Loucy (cell line): ENCODE measurements around the gene MOB3B.
A peak's percentile ranks its signal among the peaks of the same experiment; 100 is the strongest.

Experiments
- H2AFZ ChIP-seq: fragments of 200-600 bp; sonication (generic); 2 replicates; pipeline ENCODE4 v1.6.0; 2016; ENCODE audit warnings: antibody characterized with exemption, mild to moderate bottlenecking, low read length, moderate library complexity
- H3F3A ChIP-seq: fragments of 200-600 bp; 2 replicates; pipeline ENCODE4 v1.6.0; 2016; ENCODE audit warnings: antibody characterized with exemption, low read depth, mild to moderate bottlenecking
- H3K27me3 ChIP-seq: fragments of 200-600 bp; sonication (generic); 2 replicates; pipeline ENCODE4 v1.6.1; 2014; ENCODE audit warnings: low read length, mild to moderate bottlenecking; ENCODE audit not compliant: insufficient read depth, poor library complexity, severe bottlenecking
- H3K36me3 ChIP-seq: fragments of 200-600 bp; sonication (generic); 2 replicates; pipeline ENCODE4 v1.6.1; 2016; ENCODE audit warnings: low read length; ENCODE audit not compliant: insufficient read depth
- H3K4me1 ChIP-seq: fragments of 200-600 bp; sonication (generic); 2 replicates; pipeline ENCODE4 v1.5.1; 2014; ENCODE audit warnings: low read length, mild to moderate bottlenecking; ENCODE audit not compliant: insufficient read depth, poor library complexity, severe bottlenecking
- H3K4me2 ChIP-seq: fragments of 200-600 bp; sonication (generic); 2 replicates; pipeline ENCODE4 v1.6.0; 2014; ENCODE audit warnings: antibody characterized with exemption, low read length, low read depth, mild to moderate bottlenecking; ENCODE audit not compliant: poor library complexity, severe bottlenecking
- H3K4me3 ChIP-seq: fragments of 200-600 bp; sonication (generic); 2 replicates; pipeline ENCODE4 v1.5.1; 2014; ENCODE audit warnings: low read length, mild to moderate bottlenecking, mixed read lengths; ENCODE audit not compliant: poor library complexity, severe bottlenecking
- H3K79me2 ChIP-seq: fragments of 200-600 bp; sonication (generic); 2 replicates; pipeline ENCODE4 v1.6.1; 2014; ENCODE audit warnings: low read length; ENCODE audit not compliant: insufficient read depth
- H3K9ac ChIP-seq: fragments of 200-600 bp; sonication (generic); 2 replicates; pipeline ENCODE4 v1.6.0; 2014; ENCODE audit warnings: mild to moderate bottlenecking, low read depth, low read length, moderate library complexity; ENCODE audit not compliant: poor library complexity, severe bottlenecking
- H3K9me2 ChIP-seq: fragments of 200-600 bp; sonication (generic); replicated peaks from 2 replicates; pipeline ENCODE4 v1.6.1; 2016; ENCODE audit warnings: low read depth, low read length, mixed read lengths
- H3K9me3 ChIP-seq: fragments of 200-600 bp; sonication (generic); 2 replicates; pipeline ENCODE4 v1.6.1; 2014; ENCODE audit warnings: mild to moderate bottlenecking, antibody characterized with exemption, low read length, low read depth; ENCODE audit not compliant: insufficient read depth
- H4K20me1 ChIP-seq: fragments of 200-600 bp; sonication (generic); 2 replicates; pipeline ENCODE4 v1.6.0; 2014; ENCODE audit warnings: antibody characterized with exemption, low read length, mild to moderate bottlenecking; ENCODE audit not compliant: insufficient read depth, poor library complexity, severe bottlenecking
- EZH2phosphoT487 ChIP-seq: fragments of 200-600 bp; IDR thresholded peaks from 2 replicates; pipeline ENCODE4 v1.6.1; 2018; ENCODE audit warnings: antibody characterized with exemption, mild to moderate bottlenecking, moderate library complexity, borderline replicate concordance
- TF ChIP-seq, protein P1 (sequence below): fragments of 200-600 bp; sonication (generic); conservative IDR thresholded peaks from 2 replicates; pipeline ENCODE4 v1.5.1; 2014; ENCODE audit warnings: mild to moderate bottlenecking, antibody characterized with exemption, low read length

The MOB3B gene

DNA sequence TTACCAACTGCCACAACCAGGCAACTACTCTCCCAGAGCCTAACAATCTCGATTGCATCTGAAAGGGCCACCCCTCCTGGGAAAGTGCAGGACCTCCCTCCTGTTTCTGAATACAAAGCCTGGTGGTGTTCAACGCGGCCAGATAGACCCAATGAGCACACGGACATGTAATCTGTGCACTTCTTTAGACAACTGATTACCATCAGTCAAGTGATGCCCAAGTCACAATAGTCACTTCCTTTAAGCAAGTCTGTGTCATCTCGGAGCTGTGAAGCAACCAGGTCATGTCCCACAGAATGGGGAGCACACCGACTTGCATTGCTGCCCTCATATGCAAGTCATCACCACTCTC, 42.9 kb upstream of the MOB3B start:
- Histone ChIP-seq H3K4me3 (peak overlapping the region; percentile 83), H3K9ac (peak overlapping the region; percentile 79), H3K9me3 (no peaks in the 10 kb centered on the region), H3K79me2 (peaks cover 4% of the 10 kb centered on the region), H3K4me2 (peak overlapping the region; percentile 72), H3K9me2 (no peaks in the 10 kb centered on the region), H3F3A (no peaks in the 10 kb centered on the region), H4K20me1 (no peaks in the 10 kb centered on the region), H2AFZ (peak overlapping the region; percentile 98), H3K27me3 (no peaks in the 10 kb centered on the region), H3K36me3 (no peaks in the 10 kb centered on the region), H3K4me1 (peaks cover 15% of the 10 kb centered on the region)
- TF ChIP-seq, protein P1, sequence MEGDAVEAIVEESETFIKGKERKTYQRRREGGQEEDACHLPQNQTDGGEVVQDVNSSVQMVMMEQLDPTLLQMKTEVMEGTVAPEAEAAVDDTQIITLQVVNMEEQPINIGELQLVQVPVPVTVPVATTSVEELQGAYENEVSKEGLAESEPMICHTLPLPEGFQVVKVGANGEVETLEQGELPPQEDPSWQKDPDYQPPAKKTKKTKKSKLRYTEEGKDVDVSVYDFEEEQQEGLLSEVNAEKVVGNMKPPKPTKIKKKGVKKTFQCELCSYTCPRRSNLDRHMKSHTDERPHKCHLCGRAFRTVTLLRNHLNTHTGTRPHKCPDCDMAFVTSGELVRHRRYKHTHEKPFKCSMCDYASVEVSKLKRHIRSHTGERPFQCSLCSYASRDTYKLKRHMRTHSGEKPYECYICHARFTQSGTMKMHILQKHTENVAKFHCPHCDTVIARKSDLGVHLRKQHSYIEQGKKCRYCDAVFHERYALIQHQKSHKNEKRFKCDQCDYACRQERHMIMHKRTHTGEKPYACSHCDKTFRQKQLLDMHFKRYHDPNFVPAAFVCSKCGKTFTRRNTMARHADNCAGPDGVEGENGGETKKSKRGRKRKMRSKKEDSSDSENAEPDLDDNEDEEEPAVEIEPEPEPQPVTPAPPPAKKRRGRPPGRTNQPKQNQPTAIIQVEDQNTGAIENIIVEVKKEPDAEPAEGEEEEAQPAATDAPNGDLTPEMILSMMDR: no peak
- TF ChIP-seq EZH2phosphoT487: no peak

DNA sequence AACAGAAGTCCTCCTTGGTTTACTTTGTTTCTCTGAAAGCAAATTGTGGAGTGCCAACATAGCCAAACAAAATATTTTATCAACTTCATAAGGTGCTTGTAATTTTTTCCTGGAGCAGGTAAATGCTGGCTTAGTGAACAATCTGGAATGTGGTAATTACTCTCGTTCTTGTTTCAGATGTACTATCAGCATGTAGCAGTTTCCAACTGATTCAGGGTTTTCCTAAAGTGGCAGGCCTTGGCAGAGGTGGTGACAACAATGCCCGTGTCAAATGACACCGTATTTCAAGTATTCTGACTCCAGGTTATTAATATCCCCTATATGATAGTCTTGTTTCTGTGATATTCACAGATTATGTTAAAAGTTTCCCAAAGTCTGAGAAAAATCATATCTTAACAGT, 42.4 kb upstream of the MOB3B start:
- Histone ChIP-seq H3K27me3 (no peaks in the 10 kb centered on the region), H3K79me2 (peaks cover 4% of the 10 kb centered on the region), H3K4me3 (peak overlapping the region; percentile 83), H2AFZ (no peak overlapping the region), H3K4me2 (peak overlapping the region; percentile 72), H3K9ac (no peak overlapping the region), H3F3A (no peaks in the 10 kb centered on the region), H4K20me1 (no peaks in the 10 kb centered on the region), H3K9me3 (no peaks in the 10 kb centered on the region), H3K9me2 (no peaks in the 10 kb centered on the region), H3K4me1 (peaks cover 15% of the 10 kb centered on the region), H3K36me3 (no peaks in the 10 kb centered on the region)
- TF ChIP-seq, protein P1: no peak
- TF ChIP-seq EZH2phosphoT487: no peak

DNA sequence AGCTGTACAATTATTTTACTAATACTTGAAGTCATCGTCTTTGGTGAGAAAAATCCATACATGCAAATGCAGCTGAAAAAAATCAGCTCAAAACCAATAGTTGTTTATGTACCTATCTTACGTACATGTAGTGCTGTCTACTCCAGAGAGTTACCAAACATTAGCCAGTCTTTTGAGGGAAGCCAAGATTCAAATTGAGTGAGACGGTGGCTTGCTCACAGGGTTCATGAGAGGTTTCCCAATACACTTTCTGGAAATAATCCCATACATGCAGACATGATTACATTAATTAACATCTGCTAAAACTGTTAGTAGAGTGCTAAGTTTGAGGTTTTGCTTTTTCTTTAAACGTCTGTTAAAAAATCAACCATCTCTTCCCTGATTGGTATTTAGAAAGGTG, 41.4 kb upstream of the MOB3B start:
- TF ChIP-seq, protein P1: no peak
- TF ChIP-seq EZH2phosphoT487: no peak
- H3K36me3 ChIP-seq: no peaks in the 10 kb centered on the region
- H3K9me3 ChIP-seq: no peaks in the 10 kb centered on the region
- H2AFZ ChIP-seq: no peak overlapping the region
- no peaks in the 10 kb centered on the region for H3F3A ChIP-seq
- H3K4me3 ChIP-seq: no peak overlapping the region
- no peaks in the 10 kb centered on the region for H4K20me1 ChIP-seq
- peaks cover 15% of the 10 kb centered on the region for H3K4me1 ChIP-seq
- peaks cover 4% of the 10 kb centered on the region for H3K79me2 ChIP-seq
- no peak overlapping the region for H3K9ac ChIP-seq
- H3K9me2 ChIP-seq: no peaks in the 10 kb centered on the region
- no peak overlapping the region for H3K4me2 ChIP-seq
- no peaks in the 10 kb centered on the region for H3K27me3 ChIP-seq
